HG03175 (cell line): ENCODE data around the gene ZNF423.

ENCODE experiments used
- ATAC-seq: cut with Tn5 transposase; IDR thresholded peaks from one replicate; pipeline ENCODE4 v1.9.1; 2021; ENCODE audit warnings: mild to moderate bottlenecking, moderate library complexity; ENCODE audit not compliant: unreplicated experiment

ZNF423 gene

DNA sequence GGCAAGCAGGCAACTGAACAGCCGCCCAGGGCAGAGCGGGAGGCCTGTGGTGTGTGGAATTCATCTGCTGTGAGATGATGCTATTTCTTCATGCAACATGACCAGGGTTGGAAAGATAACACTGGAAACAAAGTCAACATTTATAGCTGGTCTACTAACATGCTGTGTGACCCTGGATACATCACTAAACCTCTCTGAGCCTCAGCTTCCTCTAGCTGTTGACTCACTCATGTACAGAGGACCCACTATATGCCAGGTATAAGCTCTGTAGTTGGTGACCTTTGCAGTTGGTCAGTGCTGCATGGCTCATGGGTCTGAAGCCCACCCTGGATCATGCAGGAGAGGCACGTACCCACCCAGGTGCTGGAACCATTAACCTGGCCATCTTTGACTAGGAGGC lies 180.9 kb downstream of the ZNF423 start:
- ATAC-seq = no peak

DNA sequence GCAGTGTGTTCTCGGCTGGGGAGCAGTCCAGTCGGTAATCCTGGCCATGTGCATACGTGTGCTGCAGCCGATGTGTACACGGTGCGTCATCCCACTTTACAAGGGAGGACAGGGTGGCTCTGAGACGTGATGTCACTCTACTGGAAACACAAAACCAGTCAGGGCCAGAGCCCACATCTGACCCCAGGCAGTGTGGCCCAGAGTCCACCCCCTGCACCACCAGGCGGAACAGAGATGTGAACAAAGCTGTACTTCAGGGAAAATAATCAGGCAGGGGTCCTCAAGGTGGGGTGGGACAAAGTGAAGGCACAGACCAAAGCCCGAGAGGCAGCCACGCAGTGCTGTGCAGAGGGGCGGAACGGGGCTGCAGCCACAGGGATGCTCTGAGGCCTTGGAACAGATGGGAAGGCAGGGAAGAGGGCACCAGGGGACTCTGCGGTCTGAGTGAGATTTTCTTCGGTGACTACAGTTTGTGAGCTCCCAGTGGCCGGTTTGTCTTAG lies 181.5 kb downstream of the ZNF423 start:
- ATAC-seq = no peak

DNA sequence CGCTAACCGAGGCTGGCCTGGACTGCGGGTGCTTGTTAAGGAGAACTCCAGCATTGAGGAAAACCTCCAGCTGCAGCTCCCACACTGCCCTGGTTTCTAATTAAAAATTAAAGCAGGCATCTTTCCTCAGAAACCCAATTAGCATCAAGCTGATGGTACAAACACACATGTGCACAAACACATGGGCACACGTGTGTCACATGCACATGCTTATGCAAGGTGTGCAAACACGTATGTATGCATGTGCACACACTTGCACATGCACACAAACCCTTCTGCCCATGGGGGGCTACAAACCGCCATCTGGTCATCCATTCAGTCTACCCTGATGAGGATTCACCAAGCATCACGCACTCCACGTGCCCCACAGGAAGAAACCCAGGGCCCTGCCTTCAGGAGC lies 182.5 kb downstream of the ZNF423 start:
- ATAC-seq = no peak

- no peak for ATAC-seq
Measured at GRCh38 chr16:49672753-49673152, 183.2 kb downstream of the ZNF423 start.

- no peak for ATAC-seq
Measured at GRCh38 chr16:49671333-49671732, 184.6 kb downstream of the ZNF423 start.

DNA sequence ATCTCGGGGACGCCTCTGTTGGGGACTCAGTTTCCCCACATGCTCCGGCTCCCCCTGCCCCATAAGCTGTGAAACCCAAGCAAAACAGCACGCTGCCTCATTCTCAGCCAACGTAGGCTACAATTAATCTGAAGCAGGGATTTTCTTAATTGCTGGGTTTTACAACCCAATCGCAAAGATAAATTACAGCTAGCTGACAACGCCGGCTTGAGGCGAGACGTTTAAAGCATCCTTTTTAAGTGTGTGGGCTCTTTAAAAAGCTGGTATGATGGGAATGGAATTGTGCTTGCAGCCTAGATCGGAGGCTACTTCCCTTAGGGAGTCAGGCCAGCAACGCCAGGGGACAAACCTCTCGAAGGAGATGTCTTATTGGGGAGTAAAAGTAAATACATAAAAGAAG lies 185.3 kb downstream of the ZNF423 start:
- ATAC-seq = no peak

DNA sequence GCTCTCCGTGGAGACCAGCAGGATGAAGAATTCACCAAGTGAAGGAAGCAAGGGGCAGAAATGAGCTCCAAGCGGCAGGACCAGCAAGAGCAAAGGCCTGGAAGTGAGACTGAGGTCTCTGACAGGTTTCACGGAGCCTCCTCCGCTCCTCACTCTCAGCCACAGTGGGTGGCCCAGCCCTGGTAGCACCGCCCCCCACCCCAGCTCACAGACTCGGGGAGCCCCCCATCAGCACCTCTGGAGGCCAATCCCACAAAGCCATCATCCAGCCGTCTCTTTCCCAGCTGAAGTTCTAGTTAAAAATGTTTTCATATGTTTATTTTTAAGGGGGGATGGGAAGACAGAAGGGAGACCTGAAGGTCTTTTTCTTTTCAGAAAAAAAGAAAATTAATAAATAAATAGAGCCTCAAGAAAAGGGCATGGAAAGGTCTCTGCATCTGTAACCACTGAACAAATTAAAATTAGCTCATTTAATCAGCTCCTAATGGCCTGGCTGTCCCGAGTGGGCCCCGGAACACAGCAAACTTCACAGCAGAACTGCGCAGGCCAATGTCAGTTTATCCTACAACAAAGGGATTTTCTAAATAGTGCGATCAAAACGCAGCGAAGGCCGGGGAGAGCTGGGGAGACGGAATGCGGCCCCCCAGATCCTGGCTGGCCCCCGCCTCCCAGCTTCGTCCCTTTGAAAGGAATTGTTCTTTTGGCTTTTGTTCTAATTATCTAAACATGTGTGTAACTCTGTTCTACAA lies 190.3 kb downstream of the ZNF423 start:
- ATAC-seq = no peak

DNA sequence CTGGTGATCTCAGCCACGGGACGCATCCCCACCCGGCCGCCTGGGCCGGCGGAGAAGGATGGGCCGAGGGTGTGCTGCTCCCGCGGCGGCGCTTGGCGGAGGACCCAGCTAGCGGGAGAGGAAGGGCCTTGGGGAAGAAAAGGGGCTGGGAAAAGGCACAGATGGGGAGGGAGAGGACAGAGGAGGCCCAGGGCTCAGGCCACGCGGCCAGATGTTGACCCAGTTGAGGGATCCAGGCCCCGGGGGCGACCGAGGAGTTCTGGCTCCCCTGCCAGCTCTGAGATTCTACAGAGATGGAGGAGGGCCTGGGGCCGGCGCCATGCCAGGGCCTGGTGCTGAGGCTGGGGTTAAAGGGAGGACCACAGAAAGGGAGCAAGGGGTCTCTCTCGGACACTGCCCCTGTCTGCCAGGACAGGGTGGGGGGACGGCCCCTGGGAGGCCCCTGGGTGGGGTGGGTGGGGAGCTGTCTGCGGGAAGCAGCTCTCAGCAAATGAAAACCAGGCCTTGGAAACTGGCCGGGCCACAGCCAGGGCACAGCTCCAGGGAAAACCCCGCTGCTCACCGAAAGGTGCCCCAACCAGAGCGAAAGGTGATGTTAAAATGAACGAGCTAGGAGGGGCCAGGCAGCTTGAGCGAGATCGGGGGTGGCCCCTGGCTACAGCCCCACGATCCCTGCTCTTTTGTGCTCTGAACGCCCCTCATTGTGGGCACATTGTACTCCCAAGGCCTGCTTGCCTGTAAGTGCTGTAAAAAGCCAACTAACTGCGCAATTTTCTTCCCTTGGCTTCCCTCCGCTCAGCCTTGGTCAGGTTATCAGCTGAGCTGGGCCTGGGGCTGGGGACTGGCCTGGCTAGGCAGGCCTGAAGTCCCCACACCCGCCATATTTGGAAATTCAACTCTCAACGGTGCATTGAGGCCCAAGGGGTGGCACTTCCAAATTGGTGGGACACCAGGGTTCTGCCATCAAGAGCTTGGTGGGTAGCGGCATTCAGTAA lies 191.4 kb downstream of the ZNF423 start:
- ATAC-seq = no peak

DNA sequence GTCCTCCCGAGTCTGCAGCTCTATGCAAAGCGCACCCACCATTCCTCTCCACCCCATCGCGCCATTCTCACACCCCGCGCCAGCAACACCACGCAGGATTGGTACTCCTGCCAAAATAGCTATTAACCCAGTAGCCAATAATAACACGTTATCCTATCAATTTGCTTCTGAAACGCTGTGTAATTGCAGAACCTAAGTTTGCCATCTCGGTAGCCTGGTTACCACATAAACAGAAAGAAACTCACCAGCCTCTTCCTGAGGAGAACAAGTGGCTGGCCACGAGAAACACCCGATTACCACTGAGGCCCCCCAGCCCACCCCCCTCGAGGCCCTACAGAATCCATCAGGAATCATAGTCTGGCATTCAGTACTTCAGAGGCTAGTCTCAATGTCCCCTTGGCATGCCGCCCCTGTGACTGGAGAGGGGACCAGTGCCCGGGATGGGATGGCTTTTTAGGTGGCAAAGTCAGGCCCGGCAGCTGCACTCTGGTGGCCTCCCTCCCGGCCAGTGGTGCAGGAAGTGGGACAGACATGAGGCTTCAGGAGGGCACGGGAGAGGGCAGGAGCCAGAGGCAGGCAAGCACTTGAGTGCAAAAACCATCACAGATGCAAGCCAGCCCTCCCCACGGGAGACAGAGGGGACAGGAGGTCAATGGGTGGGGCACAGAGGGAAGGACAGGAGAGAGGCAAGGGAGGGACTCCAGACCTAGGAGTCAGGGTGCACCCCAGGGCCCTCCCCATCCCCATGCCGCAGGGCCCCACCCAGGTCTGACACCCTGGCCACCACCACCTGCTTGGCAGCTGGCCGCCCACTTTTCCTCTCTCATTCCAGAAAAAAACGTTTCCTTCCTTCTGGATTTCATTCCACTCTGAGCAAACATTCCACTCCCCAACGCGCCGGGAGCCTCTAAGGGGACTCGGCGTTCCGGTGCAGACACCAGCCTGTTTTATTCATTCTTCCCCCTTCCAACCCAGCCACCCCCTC lies 192.5 kb downstream of the ZNF423 start:
- ATAC-seq = no peak

DNA sequence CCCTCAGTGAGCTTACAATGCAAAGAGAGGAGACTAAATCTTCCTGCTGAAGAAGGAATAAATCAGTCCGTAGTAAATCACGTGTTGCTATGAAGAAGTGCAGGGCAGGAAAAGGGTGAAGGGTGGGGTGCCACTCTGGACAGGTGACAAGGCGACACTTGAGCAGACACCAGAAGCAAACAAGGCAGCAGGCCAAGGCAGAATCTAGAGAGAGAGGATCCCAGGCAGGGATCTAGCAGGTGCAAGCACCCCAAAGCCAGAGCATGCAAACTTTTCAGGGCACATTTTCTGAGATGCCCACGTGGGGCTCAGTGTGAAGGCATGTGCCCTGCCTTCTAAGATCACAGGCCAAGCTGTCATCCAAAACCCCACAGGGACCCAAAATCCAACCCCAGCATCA lies 193.3 kb downstream of the ZNF423 start:
- ATAC-seq = no peak

DNA sequence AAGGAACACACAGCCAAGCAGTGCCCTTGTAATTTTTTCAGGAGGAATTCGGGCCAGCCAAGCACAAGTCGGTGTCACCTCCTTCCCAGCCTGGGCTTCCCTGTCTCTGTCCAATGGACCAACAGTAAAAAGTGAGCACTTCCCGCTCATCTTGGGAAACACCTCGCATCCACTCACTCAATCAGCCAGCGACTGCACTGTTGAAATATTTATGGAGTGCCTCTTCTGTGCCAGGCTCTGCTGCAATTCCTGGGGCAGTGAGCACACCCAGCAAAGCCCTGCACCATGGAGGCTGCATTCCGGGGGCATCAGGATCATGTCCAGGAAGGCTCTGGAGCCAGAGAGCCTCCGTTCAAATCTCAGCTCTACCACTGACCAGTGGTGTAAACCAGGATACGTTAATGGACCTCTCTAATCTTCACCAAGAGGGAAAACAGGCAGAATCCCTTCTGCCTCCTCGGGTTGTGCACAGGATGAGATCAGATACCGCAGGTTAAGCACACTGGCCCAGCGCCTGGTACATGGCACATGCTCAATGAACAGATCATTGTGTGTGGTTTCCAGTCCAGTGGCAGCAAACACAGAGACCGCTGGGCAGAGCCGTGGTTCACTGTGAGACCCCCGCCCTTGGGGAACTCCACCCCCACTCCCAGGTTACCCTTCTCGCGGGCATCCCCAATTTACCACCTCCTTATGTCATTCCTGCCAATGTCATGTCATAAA lies 194.3 kb downstream of the ZNF423 start:
- ATAC-seq = no peak

DNA sequence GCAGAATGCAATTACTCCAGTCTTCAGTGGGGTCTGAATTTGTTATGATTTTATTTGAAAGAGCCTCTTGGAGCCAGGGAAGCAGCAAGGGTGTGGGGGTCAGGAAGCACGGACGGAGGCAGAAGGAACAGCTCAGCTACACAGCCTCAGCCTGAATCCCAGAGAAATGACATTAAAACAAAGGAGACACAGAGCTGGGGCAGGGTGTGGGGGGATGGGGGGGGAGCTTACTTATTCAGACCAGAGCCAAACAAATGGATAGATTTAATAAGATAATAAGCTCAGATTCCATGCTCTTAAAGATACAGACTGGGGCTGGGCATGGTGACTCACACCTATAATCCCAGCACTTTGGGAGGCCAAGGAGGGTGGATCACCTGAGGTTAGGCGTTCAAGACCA lies 195.3 kb downstream of the ZNF423 start:
- ATAC-seq = no peak

DNA sequence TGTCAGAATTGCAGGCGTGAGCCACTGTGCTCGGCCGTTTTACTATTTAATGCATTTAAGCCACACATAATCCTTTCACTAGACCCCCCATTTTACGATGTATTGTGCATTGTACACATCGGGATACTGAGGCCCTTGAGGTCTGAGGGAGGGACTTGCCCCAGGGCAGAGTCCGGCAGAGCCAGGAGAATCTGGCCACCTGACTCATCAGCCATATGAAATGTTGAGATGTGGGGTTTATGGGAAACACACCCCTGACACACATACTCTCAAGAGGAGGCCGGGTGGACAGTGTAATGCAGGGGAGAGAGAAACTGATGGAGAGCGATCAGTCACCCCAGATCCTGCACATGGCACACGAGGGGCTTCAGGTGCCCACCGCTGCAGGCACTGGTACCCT lies 196.6 kb downstream of the ZNF423 start:
- no peak for ATAC-seq

- ATAC-seq = no peak
Measured at GRCh38 chr16:49658531-49658930, 197.4 kb downstream of the ZNF423 start.

- ATAC-seq = no peak
Measured at GRCh38 chr16:49657736-49658465, 198.0 kb downstream of the ZNF423 start.

- ATAC-seq = no peak
Measured at GRCh38 chr16:49654425-49654824, 201.5 kb downstream of the ZNF423 start.

GRCh38 chr16:49653577-49653976 lies 202.3 kb downstream of the ZNF423 start:
- ATAC-seq = no peak

DNA sequence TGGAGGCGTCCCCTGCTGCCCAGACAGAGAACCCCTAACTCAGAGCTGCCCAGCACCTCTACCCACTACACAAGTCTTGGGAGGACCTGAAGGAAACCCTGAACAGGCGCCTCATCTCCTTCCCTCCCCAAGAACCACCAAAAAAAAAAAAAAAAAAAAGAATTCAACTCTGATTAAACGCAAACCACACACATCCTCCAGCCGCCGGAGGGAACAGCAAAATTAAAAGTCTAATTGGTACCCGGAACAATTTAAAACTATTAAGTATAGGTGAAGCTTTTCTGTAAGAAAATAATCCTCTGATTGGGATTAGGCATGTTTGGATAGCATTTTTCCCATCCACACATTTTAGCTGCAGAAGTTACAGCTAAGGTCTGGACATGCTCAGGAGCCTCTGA lies 202.7 kb downstream of the ZNF423 start:
- no peak for ATAC-seq

GRCh38 chr16:49652456-49653172 lies 203.3 kb downstream of the ZNF423 start:
- ATAC-seq = no peak
